GM12878 (cell line): Measurements from ENCODE around the gene ANKRD7. TPM values are rescaled to one million over a fixed set of nuclear protein-coding genes. Genes with fewer than 3 reads are reported as not detected.

ENCODE experiments used
- ATAC-seq: fragments of 200-7000 bp; cut with Tn5 transposase; 3 replicates; pipeline ENCODE4 v1.9.1; 2020; ENCODE audit warnings: mild to moderate bottlenecking, moderate library complexity
- BruUV-seq: library from RNA; stranded (reverse); fragments of 400-500 nt; replicated peaks from 2 replicates; lab custom pipeline; 2021; lab: Mats Ljungman, UMichigan
- CTCF ChIA-PET: fragments of 300-600 bp; sonication (Branson Sonifier 250); formaldehyde crosslinking; extraction: SDS; loops from one replicate; lab custom pipeline; 2021; ENCODE audit warnings: inconsistent platforms; lab: Yijun Ruan, JAX
- POLR2A ChIA-PET: fragments of 350-600 bp; formaldehyde crosslinking; extraction: SDS; loops from one replicate; lab custom pipeline; 2021; ENCODE audit warnings: inconsistent platforms; lab: Charles Lee
- RAD21 ChIA-PET: fragments of 300-600 bp; sonication (Branson Sonifier 250); formaldehyde crosslinking; loops from one replicate; lab custom pipeline; 2023; ENCODE audit warnings: antibody characterized with exemption; ENCODE audit not compliant: unreplicated experiment; lab: Charles Lee
- SMC1A ChIA-PET: fragments of 300-600 bp; sonication (Branson Sonifier 250); formaldehyde crosslinking; loops from one replicate; lab custom pipeline; 2023; ENCODE audit not compliant: unreplicated experiment, uncharacterized antibody; lab: Charles Lee
- DNase-seq: peaks from one replicate; pipeline ENCODE4 v3.0.0-alpha.2; 2011; ENCODE audit warnings: low read depth, low spot score
- FAIRE-seq: peaks from 3 replicates; lab custom pipeline; 2011; peaks lifted over from hg19 to GRCh38; lab: Jason Lieb, UNC
- H2AFZ ChIP-seq: 2 replicates; pipeline ENCODE4 v1.6.0; 2011; ENCODE audit warnings: low read depth, low read length, control low read depth; ENCODE audit not compliant: control insufficient read depth
- H3K27ac ChIP-seq: 2 replicates; pipeline ENCODE4 v1.5.1; 2011; ENCODE audit warnings: control low read depth; ENCODE audit not compliant: control insufficient read depth, insufficient read depth
- H3K27me3 ChIP-seq, 2 experiments: replicated peaks in 1 of 2; 2 replicates each; pipeline versions ENCODE4 v1.6.0 to v1.6.1; 2011; ENCODE audit warnings: low read length in 1 of 2; ENCODE audit not compliant: control insufficient read depth in 2 of 2, insufficient read depth in 2 of 2
- H3K36me3 ChIP-seq, 2 experiments: 2 replicates each; pipeline ENCODE4 v1.5.1; 2011; ENCODE audit warnings: low read length in 1 of 2; ENCODE audit not compliant: control insufficient read depth in 2 of 2, insufficient read depth in 2 of 2
- H3K4me1 ChIP-seq: 2 replicates; pipeline ENCODE4 v1.6.1; 2011; ENCODE audit warnings: mild to moderate bottlenecking, low read length, moderate library complexity, mixed read lengths; ENCODE audit not compliant: control insufficient read depth, insufficient read depth
- H3K4me2 ChIP-seq: 2 replicates; pipeline ENCODE4 v1.6.0; 2011; ENCODE audit warnings: control low read depth; ENCODE audit not compliant: control insufficient read depth, insufficient read depth
- H3K4me3 ChIP-seq: fragments of 200-600 bp; sonication (generic); 2 replicates; pipeline ENCODE4 v1.5.1; 2016
- H3K79me2 ChIP-seq: 2 replicates; pipeline ENCODE4 v1.6.0; 2011; ENCODE audit warnings: low read length; ENCODE audit not compliant: control insufficient read depth, insufficient read depth
- H3K9ac ChIP-seq: 2 replicates; pipeline ENCODE4 v1.8.0; 2011; ENCODE audit warnings: low read length, control low read depth, mixed read lengths; ENCODE audit not compliant: control insufficient read depth, insufficient read depth
- H3K9me3 ChIP-seq: replicated peaks from 3 replicates; pipeline ENCODE4 v1.5.1; 2011; ENCODE audit warnings: mild to moderate bottlenecking, low read length; ENCODE audit not compliant: control insufficient read depth, insufficient read depth
- H4K20me1 ChIP-seq: 2 replicates; pipeline ENCODE4 v1.6.0; 2011; ENCODE audit not compliant: control insufficient read depth, insufficient read depth
- ASH2L ChIP-seq: fragments of 300-600, 200-600 bp; sonication (generic); IDR thresholded peaks from 2 replicates; pipeline ENCODE4 v1.6.1; 2017; ENCODE audit warnings: low read depth, mild to moderate bottlenecking, borderline replicate concordance
- BCL3 ChIP-seq: IDR thresholded peaks from 2 replicates; pipeline ENCODE4 v1.6.1; 2011; ENCODE audit warnings: borderline replicate concordance, low read depth, mild to moderate bottlenecking, moderate library complexity, low read length; ENCODE audit not compliant: insufficient read depth, poor library complexity, severe bottlenecking
- CBX5 ChIP-seq: sonication (generic); IDR thresholded peaks from 2 replicates; pipeline ENCODE4 v1.6.1; 2016; ENCODE audit warnings: low read depth, moderate library complexity, mild to moderate bottlenecking, inconsistent platforms
- CTCF ChIP-seq, 3 experiments: IDR thresholded peaks in 2 of 3; conservative IDR thresholded peaks in 1 of 3; 2 replicates each; pipeline ENCODE4 v1.5.1; 2011; ENCODE audit warnings: low read depth in 3 of 3, low read length in 3 of 3, mild to moderate bottlenecking in 3 of 3, control low read depth in 2 of 3, moderate library complexity in 2 of 3, inconsistent platforms in 1 of 3, mixed read lengths in 1 of 3; ENCODE audit not compliant: control insufficient read depth in 2 of 3, insufficient read depth in 1 of 3; ENCODE audit errors: extremely low read depth in 1 of 3
- HDAC6 ChIP-seq: fragments of 200-600 bp; sonication (generic); IDR thresholded peaks from one replicate; pipeline ENCODE4 v1.8.0; 2017; ENCODE audit warnings: antibody characterized with exemption; ENCODE audit not compliant: unreplicated experiment
- MLLT1 ChIP-seq: fragments of 450-650 bp; IDR thresholded peaks from 2 replicates; pipeline ENCODE4 v1.6.1; 2016; ENCODE audit warnings: mild to moderate bottlenecking
- MYC ChIP-seq: IDR thresholded peaks from 2 replicates; pipeline ENCODE4 v1.6.1; 2011; ENCODE audit warnings: mild to moderate bottlenecking, low read length, moderate library complexity, inconsistent platforms; ENCODE audit not compliant: insufficient read depth, insufficient replicate concordance, insufficient read length, severe bottlenecking
- NRF1 ChIP-seq: conservative IDR thresholded peaks from 2 replicates; pipeline ENCODE4 v1.6.1; 2011; ENCODE audit warnings: mild to moderate bottlenecking, low read depth, low read length, improper control_type of control experiment
- PML ChIP-seq: IDR thresholded peaks from 2 replicates; pipeline ENCODE4 v1.6.1; 2012; ENCODE audit warnings: low read length, inconsistent platforms
- POLR2AphosphoS5 ChIP-seq: IDR thresholded peaks from 2 replicates; pipeline ENCODE4 v1.6.1; 2011; ENCODE audit warnings: mild to moderate bottlenecking, low read length, inconsistent platforms
- POU2F2 ChIP-seq: IDR thresholded peaks from 3 replicates; pipeline ENCODE4 v1.6.1; 2011; ENCODE audit warnings: low read depth, mild to moderate bottlenecking, low read length, borderline replicate concordance
- RB1 ChIP-seq: fragments of 450-650 bp; formaldehyde crosslinking; IDR thresholded peaks from 2 replicates; pipeline ENCODE4 v1.6.1; 2017; ENCODE audit warnings: mild to moderate bottlenecking, borderline replicate concordance
- RELA ChIP-seq: fragments of 450-650 bp; IDR thresholded peaks from 2 replicates; pipeline ENCODE4 v1.8.0; 2014; ENCODE audit warnings: borderline replicate concordance; ENCODE audit not compliant: partially characterized antibody
- SREBF2 ChIP-seq: IDR thresholded peaks from 2 replicates; pipeline ENCODE4 v1.6.1; 2012; ENCODE audit warnings: mild to moderate bottlenecking, low read length
- ZBTB4 ChIP-seq: fragments of 450-650 bp; formaldehyde crosslinking; IDR thresholded peaks from 2 replicates; pipeline ENCODE4 v1.4.0; 2022; ENCODE audit warnings: mild to moderate bottlenecking, moderate library complexity
- ZSCAN29 ChIP-seq: fragments of 450-650 bp; IDR thresholded peaks from 2 replicates; pipeline ENCODE4 v1.6.1; 2017; ENCODE audit warnings: mild to moderate bottlenecking, moderate library complexity
- WGBS: methylation state at CpG from one replicate; pipeline ENCODE4 v1.1.6; 2016; ENCODE audit warnings: low lambda C conversion rate; ENCODE audit not compliant: insufficient replicate concordance, insufficient coverage; ENCODE audit errors: missing lambda C conversion rate; 5-methylcytosine and 5-hydroxymethylcytosine counted together
- in situ Hi-C: fragments of 300-500 bp; cut with MboI; formaldehyde crosslinking; loops from 9 replicates; pipeline ENCODE4 v1.14.3; 2018; ENCODE audit warnings: mixed read lengths
- intact Hi-C: fragments of 100-400 bp; cut with micrococcal nuclease; formaldehyde crosslinking; loops from one replicate; pipeline ENCODE4 v1.14.2; 2022; ENCODE audit not compliant: unreplicated experiment
- polyA plus RNA-seq, 11 experiments: library from polyadenylated mRNA; depleted of rRNA in 4 of 11; unstranded in 6 of 11; stranded (reverse) in 5 of 11; fragments of >200 nt; fragmentation: Nextera tagmentation in 4 of 11; fragmentation: Illumina TruSeq in 1 of 11; extraction: Ambion mirVana in 4 of 11; extraction: Trizol in 1 of 11; gene quantifications; 1 replicate in 1 of 11; 2 replicates in 10 of 11; pipeline versions ENCODE4 v1.2.1 to v1.2.3, GENCODE V29; 2011 to 2016; ENCODE audit warnings: inconsistent platforms in 2 of 11, missing spikeins in 2 of 11, low read depth in 1 of 11
- total RNA-seq, 4 experiments: library from RNA; depleted of rRNA in 3 of 4; stranded (reverse); fragments of >200 nt in 3 of 4; fragmentation: Illumina TruSeq in 1 of 4; extraction: Trizol in 1 of 4; gene quantifications; 2 replicates each; pipeline versions ENCODE4 v1.2.1 to v1.2.3, GENCODE V29; 2013 to 2021

Gene ANKRD7
- total and polyA plus RNA-seq, 10 of the 15 experiments (the other 5 are each of a cell fraction or from before 2014, with no cell fraction given), result 0.12 to 0.46 (median 0.31) TPM; not detected in 3

- TF ChIP-seq ZBTB4 (CRISPR knock-in tag), result no peak
- TF ChIP-seq ASH2L, result no peak
- no peak for TF ChIP-seq RB1
- TF ChIP-seq RELA, result no peak
- no peak for TF ChIP-seq SREBF2
- no peak for TF ChIP-seq POLR2AphosphoS5
- TF ChIP-seq MYC, result no peak
- TF ChIP-seq, all 136 proteins: peak for 0
Measured at GRCh38 chr7:118214833-118215182, 9.7 kb upstream of the ANKRD7 start (continued).

- Histone ChIP-seq H3K9ac (no peak overlapping the region), H3K27ac (no peak overlapping the region), H3K4me3 (no peak overlapping the region), H2AFZ (no peak overlapping the region), H3K36me3 (no peaks in the 10 kb centered on the region), H3K27me3 (no peaks in the 10 kb centered on the region), H3K9me3 (no peaks in the 10 kb centered on the region), H3K4me1 (no peaks in the 10 kb centered on the region; the same call in 1 of the 2 replicates), H3K79me2 (no peaks in the 10 kb centered on the region), H4K20me1 (no peaks in the 10 kb centered on the region), H3K4me2 (no peak overlapping the region)
- in situ Hi-C loops, result no loop called here
- SMC1A ChIA-PET, result no interaction called here
- intact Hi-C loops, result no loop called here
- POLR2A ChIA-PET, result no interaction called here
- ATAC-seq (no peak), FAIRE-seq (no peak), DNase-seq (no peak)
- CTCF ChIA-PET, result no interaction called here
- no TSS peak for BruUV-seq
- RAD21 ChIA-PET, result no interaction called here
- WGBS, result 0% methylated on average over 1 of the region's 1 CpG
- TF ChIP-seq BCL3 (no peak), CBX5 (no peak), NRF1 (no peak), HDAC6 (no peak), MLLT1 (no peak), POU2F2 (no peak), CTCF (IDR thresholded peaks at IDR 0.05 in 2 of 3, conservative IDR thresholded peaks at IDR 0.05 in 1 of 3; ENCODE audit: control insufficient read depth in 2 of 3, extremely low read depth in 1 of 3, insufficient read depth in 1 of 3, low read depth in 3 of 3, low read length in 3 of 3) (no peak), ZSCAN29 (no peak), PML (no peak)
Measured at GRCh38 chr7:118217210-118217619, 7.3 kb upstream of the ANKRD7 start.
